Subcutaneous adipose tissue (tissue), 4 donors: ENCODE results near the gene PLAGL1. TPM values are rescaled to one million over a fixed set of nuclear protein-coding genes. Genes with fewer than 3 reads are reported as not detected.

Experiments
- CTCF ChIP-seq: fragments of 450-650 bp; IDR thresholded peaks from one replicate; pipeline ENCODE4 v1.5.1; 2016; ENCODE audit warnings: low read depth, mild to moderate bottlenecking, control low read depth, antibody characterized with exemption, moderate library complexity
- total RNA-seq, 4 donors: library from RNA; depleted of rRNA; stranded (reverse); fragments of >200 nt; gene quantifications; one replicate each; pipeline ENCODE4 v1.1.0, GENCODE V29; 2016

PLAGL1 gene
- total RNA-seq, 4 donors from 2014 or later, result 26.0 to 59.7 (median 41.1) TPM

GRCh38 chr6:144036064-144036834, 28.2 kb upstream of the PLAGL1 start:
- TF ChIP-seq CTCF, result no peak

- no peak for TF ChIP-seq CTCF
These were observed 27.4 kb upstream of the PLAGL1 start for GRCh38 chr6:144035416-144035815.

- no peak for TF ChIP-seq CTCF
These were observed 26.0 kb upstream of the PLAGL1 start for GRCh38 chr6:144033816-144034735.

- TF ChIP-seq CTCF, result no peak
These were observed 21.4 kb upstream of the PLAGL1 start for GRCh38 chr6:144029452-144029851.

GRCh38 chr6:144027932-144028587, 20.0 kb upstream of the PLAGL1 start:
- TF ChIP-seq CTCF, result no peak

- no peak for TF ChIP-seq CTCF
These were observed 15.2 kb upstream of the PLAGL1 start for GRCh38 chr6:144023216-144023615.

GRCh38 chr6:144019929-144020328, 11.9 kb upstream of the PLAGL1 start:
- no peak for TF ChIP-seq CTCF
